Vagina (tissue), 2 donors: ENCODE results near the gene MFNG. TPM values are rescaled to one million over a fixed set of nuclear protein-coding genes. Genes with fewer than 3 reads are reported as not detected.

Experiments
- DNase-seq, 2 donors: peaks; one replicate each; pipeline ENCODE4 v3.0.0-alpha.2; 2017; ENCODE audit errors: extremely low spot score in 2 of 2
- H3K27ac ChIP-seq: fragments of 200-600 bp; sonication (generic); one replicate; pipeline ENCODE4 v1.5.1; 2019
- H3K27me3 ChIP-seq: fragments of 200-600 bp; sonication (generic); one replicate; pipeline ENCODE4 v1.5.1; 2019
- H3K36me3 ChIP-seq, 2 donors: fragments of 200-600 bp; sonication (generic); one replicate each; pipeline ENCODE4 v1.5.1; 2017 to 2019
- H3K4me1 ChIP-seq: fragments of 200-600 bp; sonication (generic); one replicate; pipeline ENCODE4 v1.5.1; 2019
- H3K4me3 ChIP-seq, 2 donors: fragments of 200-600 bp; sonication (generic); 1 replicate in 1 of 2; 2 replicates in 1 of 2; pipeline ENCODE4 v1.5.1; 2016 to 2019
- H3K9me3 ChIP-seq: fragments of 200-600 bp; sonication (generic); one replicate; pipeline ENCODE4 v1.5.1; 2019
- CTCF ChIP-seq, 3 experiments: fragments of 450-650 bp in 2 of 3; fragments of 200-600 bp in 1 of 3; sonication (generic) in 1 of 3; IDR thresholded peaks; one replicate each; pipeline ENCODE4 v1.5.1; 2017 to 2019; ENCODE audit warnings: antibody characterized with exemption in 3 of 3, mild to moderate bottlenecking in 2 of 3, moderate library complexity in 2 of 3
- POLR2A ChIP-seq, 2 donors: fragments of 450-650 bp; IDR thresholded peaks; one replicate each; pipeline ENCODE4 v1.6.1; 2017; ENCODE audit warnings: antibody characterized with exemption in 2 of 2, mild to moderate bottlenecking in 2 of 2, moderate library complexity in 2 of 2
- POLR2AphosphoS5 ChIP-seq, 2 donors: sonication (generic); formaldehyde crosslinking; IDR thresholded peaks; one replicate each; pipeline ENCODE4 v1.9.0; 2017; ENCODE audit warnings: antibody characterized with exemption in 2 of 2, mild to moderate bottlenecking in 2 of 2, low read depth in 1 of 2; ENCODE audit not compliant: insufficient read depth in 1 of 2
- intact Hi-C: fragments of 100-400 bp; cut with DNase I; formaldehyde crosslinking; loops from one replicate; pipeline ENCODE4 v1.15.1; 2023
- total RNA-seq: library from RNA; depleted of rRNA; stranded (reverse); fragments of >200 nt; gene quantifications from one replicate; pipeline ENCODE4 v1.2.3, GENCODE V29; 2016

Gene MFNG
- total RNA-seq, 1 donor from 2014 or later = 15.2 TPM

GRCh38 chr22:37420686-37421467, 65.3 kb downstream of the MFNG start:
- Histone ChIP-seq H3K4me3 (peak overlapping the region in 1 of 2 donors; percentile 16), H3K36me3 (no peaks in the 10 kb centered on the region), H3K27me3 (no peaks in the 10 kb centered on the region), H3K27ac (no peak overlapping the region), H3K4me1 (peaks cover 20% of the 10 kb centered on the region), H3K9me3 (no peaks in the 10 kb centered on the region)
- no peak for DNase-seq
- TF ChIP-seq POLR2A (IDR thresholded peaks at IDR 0.05) (no peak), POLR2AphosphoS5 (IDR thresholded peaks at IDR 0.05; ENCODE audit: insufficient read depth in 1 of 2, low read depth in 1 of 2) (no peak), CTCF (IDR thresholded peaks at IDR 0.05) (no peak)
- intact Hi-C loops = no loop called here

GRCh38 chr22:37419969-37420685, 66.1 kb downstream of the MFNG start:
- intact Hi-C loops = no loop called here
- Histone ChIP-seq H3K36me3 (no peaks in the 10 kb centered on the region), H3K27ac (no peak overlapping the region), H3K4me1 (peaks cover 20% of the 10 kb centered on the region), H3K4me3 (peak overlapping the region in 1 of 2 donors; percentile 16), H3K27me3 (no peaks in the 10 kb centered on the region), H3K9me3 (no peaks in the 10 kb centered on the region)
- no peak for TF ChIP-seq POLR2AphosphoS5 (IDR thresholded peaks at IDR 0.05; ENCODE audit: insufficient read depth in 1 of 2, low read depth in 1 of 2)
- TF ChIP-seq POLR2A (IDR thresholded peaks at IDR 0.05) = no peak
- no peak for TF ChIP-seq CTCF (IDR thresholded peaks at IDR 0.05)
- no peak for DNase-seq

GRCh38 chr22:37419370-37419968, 66.7 kb downstream of the MFNG start:
- no peaks in the 10 kb centered on the region for H3K27me3 ChIP-seq
- peak overlapping the region in 1 of 2 donors; percentile 16 for H3K4me3 ChIP-seq
- intact Hi-C loops = no loop called here
- TF ChIP-seq POLR2A (IDR thresholded peaks at IDR 0.05) (no peak), POLR2AphosphoS5 (IDR thresholded peaks at IDR 0.05; ENCODE audit: insufficient read depth in 1 of 2, low read depth in 1 of 2) (no peak), CTCF (IDR thresholded peaks at IDR 0.05) (no peak)
- DNase-seq = no peak
- H3K27ac ChIP-seq = no peak overlapping the region
- H3K4me1 ChIP-seq = peaks cover 20% of the 10 kb centered on the region
- H3K9me3 ChIP-seq = no peaks in the 10 kb centered on the region
- H3K36me3 ChIP-seq = no peaks in the 10 kb centered on the region

Other genes starting within 250 kb of the MFNG start
- 15.7 TPM for gene RAC2, start 242.1 kb downstream of the MFNG start, total RNA-seq
- 16.2 TPM for gene CYTH4, start 203.9 kb downstream of the MFNG start, total RNA-seq
- gene ELFN2, start 58.9 kb downstream of the MFNG start, total RNA-seq = not detected
- gene CARD10, start 33.0 kb upstream of the MFNG start, total RNA-seq = 11.0 TPM
- gene CDC42EP1, start 74.1 kb upstream of the MFNG start, total RNA-seq = 46.2 TPM
- not detected for gene LGALS2, start 93.7 kb upstream of the MFNG start, total RNA-seq
- 45.7 TPM for gene GGA1, start 122.5 kb upstream of the MFNG start, total RNA-seq
- gene SH3BP1, start 153.3 kb upstream of the MFNG start, total RNA-seq = 34.1 TPM
- gene PDXP, start 172.3 kb upstream of the MFNG start, total RNA-seq = 6.4 TPM
- gene LGALS1, start 189.3 kb upstream of the MFNG start, total RNA-seq = 1,638 TPM
- 28.2 TPM for gene NOL12, start 200.0 kb upstream of the MFNG start, total RNA-seq
- gene TRIOBP, start 210.7 kb upstream of the MFNG start, total RNA-seq = 108 TPM